Small intestine (tissue), 16 donors: ENCODE results near the gene KCTD18. TPM values are rescaled to one million over a fixed set of nuclear protein-coding genes. Genes with fewer than 3 reads are reported as not detected.

Source experiments
- DNase-seq, 2 donors: peaks; one replicate each; pipeline versions ENCODE4 v3.0.0 to v3.0.0-alpha.2; 2013
- FAIRE-seq: peaks from 2 replicates; lab custom pipeline; 2012; peaks lifted over from hg19 to GRCh38; lab: Jason Lieb, UNC
- H3K27ac ChIP-seq, 3 donors: one replicate each; pipeline ENCODE4 v1.5.1; 2013; ENCODE audit warnings: low read length in 2 of 3, mild to moderate bottlenecking in 2 of 3, control low read depth in 1 of 3, inconsistent platforms in 1 of 3, low read depth in 1 of 3, moderate library complexity in 1 of 3
- H3K27me3 ChIP-seq, 3 donors: one replicate each; pipeline ENCODE4 v1.6.1; 2013; ENCODE audit warnings: low read length in 3 of 3, inconsistent platforms in 1 of 3; ENCODE audit not compliant: control insufficient read depth in 3 of 3, insufficient read depth in 3 of 3
- H3K36me3 ChIP-seq, 3 donors: one replicate each; pipeline ENCODE4 v1.6.1; 2013; ENCODE audit warnings: low read length in 3 of 3, inconsistent platforms in 1 of 3, low read depth in 1 of 3, mild to moderate bottlenecking in 1 of 3, moderate library complexity in 1 of 3; ENCODE audit not compliant: control insufficient read depth in 3 of 3, insufficient read depth in 2 of 3
- H3K4me1 ChIP-seq, 3 donors: one replicate each; pipeline ENCODE4 v1.6.1; 2013; ENCODE audit warnings: low read length in 2 of 3, inconsistent platforms in 1 of 3, low read depth in 1 of 3, mild to moderate bottlenecking in 1 of 3, moderate library complexity in 1 of 3; ENCODE audit not compliant: control insufficient read depth in 3 of 3, insufficient read depth in 2 of 3
- H3K4me3 ChIP-seq, 3 donors: one replicate each; pipeline ENCODE4 v1.5.1; 2013; ENCODE audit warnings: low read length in 3 of 3, control low read depth in 1 of 3, inconsistent platforms in 1 of 3, low read depth in 1 of 3, mild to moderate bottlenecking in 1 of 3, moderate library complexity in 1 of 3
- H3K9me3 ChIP-seq, 2 donors: one replicate each; pipeline ENCODE4 v1.6.1; 2013; ENCODE audit warnings: low read depth in 1 of 2, low read length in 1 of 2; ENCODE audit not compliant: control insufficient read depth in 2 of 2, insufficient read depth in 1 of 2
- WGBS, 3 donors: extraction: QIAGEN DNeasy Blood & Tissue Kit; methylation state at CpG; one replicate each; pipeline ENCODE4 v1.1.7; 2013; 5-methylcytosine and 5-hydroxymethylcytosine counted together
- long read RNA-seq, 10 donors: transcript quantifications; one replicate each; lab custom pipeline, GENCODE V29; 2026
- polyA plus RNA-seq, 4 donors: library from polyadenylated mRNA; stranded (reverse) in 3 of 4; unstranded in 1 of 4; fragments of 200-250 nt in 3 of 4; fragments of 120-200 nt in 1 of 4; gene quantifications; one replicate each; pipeline versions ENCODE4 v1.2.1 to v1.2.3, GENCODE V29; 2013
- donor health status: healthy with polysubstance abuse.
- donor health status: control.
- donor health status: control.
- donor health status: Bipolar disorder and iron deficiency.
- donor health status: healthy.

The KCTD18 gene
- 10 to 100 TPM in 3 of 4 donors, 1 to 10 TPM in 1; 8.6 to 14.3 (median 11.0) TPM for polyA plus RNA-seq
- long read RNA-seq, donor 1, result 0 reads
- long read RNA-seq, donor 2, partial matches to known transcripts, result 0 of 1 reads
- long read RNA-seq, donor 2, other reads (novel, unspliced or antisense), result 0 of 1 reads
- long read RNA-seq, donor 3, partial matches to known transcripts, result 0 of 1 reads
- long read RNA-seq, donor 3, other reads (novel, unspliced or antisense), result 0 of 1 reads
- long read RNA-seq, donor 4, result 0 reads
- long read RNA-seq, donor 5, result 0 reads
- long read RNA-seq, donor 6, partial matches to known transcripts, result 0 of 4 reads
- long read RNA-seq, donor 6, other reads (novel, unspliced or antisense), result 0 of 4 reads
- long read RNA-seq, donor 7, result 0 reads
- long read RNA-seq, donor 8, result 0 reads
- long read RNA-seq, donor 9, result 0 reads
- long read RNA-seq, donor 10, partial matches to known transcripts, result 0 of 2 reads
- long read RNA-seq, donor 10, other reads (novel, unspliced or antisense), result 0 of 2 reads

GRCh38 chr2:200509612-200510433 is at the start of gene KCTD18:
KCTD18 (minus strand) TSS chr2:200510068; CDS start chr2:200507016, 3,052 bp downstream.
- H3K27me3 ChIP-seq, result no peaks in the 10 kb centered on the region
- peak within 1 kb of the TSS; percentile 67 to 94 (median 82) for H3K4me3 ChIP-seq
- no peak for FAIRE-seq
- no peaks in the 10 kb centered on the region for H3K9me3 ChIP-seq
- H3K36me3 ChIP-seq, result peaks cover 0 to 2% (median 0%) of the 10 kb centered on the region in 3 donors
- H3K4me1 ChIP-seq, result peaks cover 0 to 11% (median 8%) of the 10 kb centered on the region in 3 donors
- H3K27ac ChIP-seq, result peak within 1 kb of the TSS; percentile 70 to 89 (median 80)
- WGBS, 3 donors, result 0% methylated on average over 50 to 78 of the region's 78 CpGs
- DNase-seq, result peak; percentile 86 to 96

- no peak overlapping the region for H3K27ac ChIP-seq
- H3K27me3 ChIP-seq, result no peaks in the 10 kb centered on the region
- peaks cover 0 to 6% (median 0%) of the 10 kb centered on the region in 3 donors for H3K36me3 ChIP-seq
- peaks cover 0 to 8% of the 10 kb centered on the region in 2 donors for H3K9me3 ChIP-seq
- no peaks in the 10 kb centered on the region for H3K4me1 ChIP-seq
- H3K4me3 ChIP-seq, result no peak overlapping the region
- FAIRE-seq (no peak), DNase-seq (no peak)
Measured at GRCh38 chr2:200540793-200541192, 30.9 kb upstream of the KCTD18 start.

GRCh38 chr2:200538139-200538538 is 28.3 kb upstream of the KCTD18 start:
- FAIRE-seq, result no peak
- WGBS, 3 donors, result 90 to 100% (median 97%) methylated on average over 1 of the region's 1 CpG

GRCh38 chr2:200534572-200534971 is 24.7 kb upstream of the KCTD18 start:
- FAIRE-seq, result peak; percentile 59

More at GRCh38 chr2:200538139-200538538, 28.3 kb upstream of the KCTD18 start:
- no peaks in the 10 kb centered on the region for H3K27me3 ChIP-seq
- no peak overlapping the region for H3K27ac ChIP-seq
- H3K36me3 ChIP-seq, result peaks cover 0 to 3% (median 0%) of the 10 kb centered on the region in 3 donors
- no peak overlapping the region for H3K4me3 ChIP-seq
- H3K9me3 ChIP-seq, result peaks cover 0 to 8% of the 10 kb centered on the region in 2 donors
- no peaks in the 10 kb centered on the region for H3K4me1 ChIP-seq
- DNase-seq, result no peak

GRCh38 chr2:200533754-200534153 is 23.9 kb upstream of the KCTD18 start:
- no peaks in the 10 kb centered on the region for H3K27me3 ChIP-seq
- no peak overlapping the region for H3K4me3 ChIP-seq
- H3K9me3 ChIP-seq, result no peaks in the 10 kb centered on the region
- H3K4me1 ChIP-seq, result no peaks in the 10 kb centered on the region
- DNase-seq, result no peak
- no peak overlapping the region for H3K27ac ChIP-seq
- 86 to 96% (median 90%) methylated on average over 2 of the region's 2 CpGs for WGBS, 3 donors
- no peaks in the 10 kb centered on the region for H3K36me3 ChIP-seq
- no peak for FAIRE-seq

More at GRCh38 chr2:200534572-200534971, 24.7 kb upstream of the KCTD18 start:
- Histone ChIP-seq H3K36me3 (no peaks in the 10 kb centered on the region), H3K4me1 (no peaks in the 10 kb centered on the region), H3K9me3 (no peaks in the 10 kb centered on the region), H3K27me3 (no peaks in the 10 kb centered on the region), H3K27ac (no peak overlapping the region), H3K4me3 (no peak overlapping the region)
- DNase-seq, result no peak

- Histone ChIP-seq H3K4me3 (no peak overlapping the region), H3K4me1 (peaks cover 1 to 14% (median 4%) of the 10 kb centered on the region in 3 donors), H3K9me3 (no peaks in the 10 kb centered on the region), H3K27me3 (no peaks in the 10 kb centered on the region), H3K27ac (no peak overlapping the region), H3K36me3 (no peaks in the 10 kb centered on the region)
- FAIRE-seq (no peak), DNase-seq (no peak)
- WGBS, 3 donors, result 60 to 90% (median 87%) methylated on average over 3 of the region's 3 CpGs
Measured at GRCh38 chr2:200528228-200528627, 18.4 kb upstream of the KCTD18 start.

- Histone ChIP-seq H3K27me3 (no peaks in the 10 kb centered on the region), H3K9me3 (no peaks in the 10 kb centered on the region), H3K4me1 (peaks cover 1 to 15% (median 4%) of the 10 kb centered on the region in 3 donors), H3K27ac (peak within 1 kb of the TSS in 2 of 3 donors; percentile 69), H3K36me3 (no peaks in the 10 kb centered on the region), H3K4me3 (peak within 1 kb of the TSS; percentile 71 to 80 (median 80))
- FAIRE-seq (no peak), DNase-seq (peak; percentile 96)
- WGBS, 3 donors, result 0 to 1% (median 0%) methylated on average over 56 of the region's 56 CpGs
Measured at GRCh38 chr2:200525882-200526651, 16.2 kb upstream of the KCTD18 start, which contains the start of gene SGO2. SGO2 (plus strand) TSS chr2:200526207; CDS start chr2:200532976, 6,769 bp downstream.
